Effector CD4-positive, alpha-beta T cell (primary cell): ENCODE results near the gene KLHL12.

Source experiments
- DNase-seq: peaks from one replicate; pipeline ENCODE4 v3.0.0-alpha.2; 2020

Gene KLHL12

DNA sequence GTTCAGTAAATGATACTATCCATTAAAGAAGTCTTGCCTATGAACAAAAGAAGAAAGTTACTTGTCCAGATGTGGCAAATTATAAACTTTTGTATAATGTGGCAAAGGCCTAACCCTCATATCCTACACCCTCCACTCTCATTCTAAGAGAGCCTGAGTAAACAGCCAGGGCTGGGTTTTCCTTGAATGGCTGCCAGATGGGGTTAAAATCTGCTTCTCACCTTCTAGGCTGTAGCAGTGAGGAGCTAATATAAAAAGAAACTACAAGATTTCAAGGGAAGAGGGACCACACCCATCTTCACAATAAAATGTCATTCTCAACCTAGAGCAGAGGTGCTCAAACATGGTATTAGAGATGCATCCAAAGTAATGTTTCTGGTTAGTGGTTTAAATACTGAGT, 47.0 kb downstream of the KLHL12 start:
- DNase-seq: no peak

DNA sequence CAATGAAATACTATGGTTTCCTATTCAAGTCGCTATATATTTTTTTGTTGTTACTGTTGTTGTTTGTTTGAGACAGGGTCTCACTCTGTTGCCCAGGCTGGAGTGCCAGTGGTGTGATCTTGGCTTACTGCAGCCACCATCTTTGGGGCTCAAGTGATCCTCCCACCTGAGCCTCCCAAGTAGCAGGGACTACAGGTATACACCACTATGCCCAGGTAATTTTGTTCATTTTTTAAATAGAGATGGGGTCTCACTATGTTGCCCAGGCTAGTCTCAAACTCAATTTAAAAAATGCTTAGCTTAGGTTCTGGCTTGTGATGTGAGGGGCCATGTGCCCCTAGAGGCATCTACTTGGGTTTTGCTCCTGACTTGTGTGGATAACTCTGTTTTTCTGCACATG, 47.9 kb downstream of the KLHL12 start:
- DNase-seq: no peak

DNA sequence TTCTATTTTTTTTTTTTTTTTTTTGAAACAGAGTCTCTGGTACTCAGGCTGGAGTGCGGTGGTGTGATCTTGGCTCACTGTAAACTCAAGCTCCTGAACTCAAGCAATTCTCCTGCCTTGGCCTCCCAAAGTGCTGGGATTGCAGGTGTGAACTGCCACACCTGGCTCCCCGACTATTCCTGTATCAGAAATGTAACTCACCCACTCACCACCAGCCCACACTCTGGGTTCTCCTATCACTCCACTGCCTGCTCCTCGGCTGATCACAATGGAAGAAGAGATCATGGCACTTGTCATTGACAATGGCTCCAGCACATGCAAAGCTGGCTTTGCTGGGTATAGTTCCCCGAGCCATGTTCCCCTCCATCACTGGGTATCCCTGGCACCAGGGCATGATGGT, 54.0 kb downstream of the KLHL12 start:
- DNase-seq: no peak

DNA sequence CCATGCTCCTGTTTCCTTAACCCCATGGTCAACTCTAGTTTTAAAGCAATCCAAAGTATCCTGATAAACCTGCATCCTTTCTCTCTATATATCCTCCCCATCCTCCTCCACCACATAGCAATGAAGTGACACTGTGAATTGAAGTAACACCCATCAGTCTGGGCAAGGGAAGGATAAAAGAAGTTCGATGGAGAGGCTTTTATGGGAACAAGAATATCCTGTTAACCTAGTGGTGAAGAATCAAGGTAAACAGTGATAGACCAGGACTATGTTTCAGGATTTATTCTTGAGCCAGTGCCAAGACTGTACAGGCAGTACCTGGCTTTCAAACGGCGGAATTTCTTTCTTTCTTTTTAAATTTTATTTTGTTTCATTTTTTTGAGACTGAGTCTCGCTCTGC, 55.7 kb downstream of the KLHL12 start:
- DNase-seq: no peak

DNA sequence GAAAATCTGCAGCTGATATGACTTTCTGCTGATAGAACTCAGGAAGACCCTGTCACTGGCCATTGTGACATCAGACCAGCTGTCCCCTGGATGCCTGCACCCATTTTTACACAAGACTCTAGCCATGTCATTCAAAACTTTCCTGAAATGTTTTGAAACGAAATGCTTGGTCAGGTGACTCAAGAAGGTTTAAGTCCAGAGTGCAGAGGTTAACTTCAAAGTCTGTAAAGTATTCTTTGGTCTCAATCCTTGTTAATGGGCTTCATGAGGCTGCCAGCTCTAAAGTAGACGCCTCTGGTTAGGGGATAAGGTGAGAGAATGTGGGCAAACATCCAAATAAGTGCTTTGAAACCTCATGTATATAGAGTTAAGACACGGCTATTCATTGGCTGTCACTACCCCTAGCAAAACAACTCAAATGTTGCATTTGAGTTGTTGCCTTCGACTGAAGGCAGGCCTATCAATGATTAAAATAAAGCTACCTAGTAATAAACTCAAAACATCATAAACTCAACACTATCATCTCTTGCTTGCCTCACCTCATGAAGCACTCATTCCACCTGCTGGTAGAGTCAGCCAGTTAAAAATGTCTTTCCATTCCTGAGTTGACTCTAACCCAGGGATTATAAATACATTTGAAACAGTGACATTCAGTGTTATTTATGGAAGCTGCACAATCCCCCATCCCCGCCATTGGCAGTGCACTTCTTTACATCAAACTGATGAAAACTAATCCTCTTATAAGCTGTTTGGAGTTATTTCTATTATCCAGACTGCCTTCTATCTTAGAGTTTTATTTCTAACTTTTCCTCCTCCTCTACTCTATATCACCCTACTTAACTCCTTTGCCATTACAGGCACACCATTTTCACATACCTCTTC, 64.1 kb downstream of the KLHL12 start:
- no peak for DNase-seq

DNA sequence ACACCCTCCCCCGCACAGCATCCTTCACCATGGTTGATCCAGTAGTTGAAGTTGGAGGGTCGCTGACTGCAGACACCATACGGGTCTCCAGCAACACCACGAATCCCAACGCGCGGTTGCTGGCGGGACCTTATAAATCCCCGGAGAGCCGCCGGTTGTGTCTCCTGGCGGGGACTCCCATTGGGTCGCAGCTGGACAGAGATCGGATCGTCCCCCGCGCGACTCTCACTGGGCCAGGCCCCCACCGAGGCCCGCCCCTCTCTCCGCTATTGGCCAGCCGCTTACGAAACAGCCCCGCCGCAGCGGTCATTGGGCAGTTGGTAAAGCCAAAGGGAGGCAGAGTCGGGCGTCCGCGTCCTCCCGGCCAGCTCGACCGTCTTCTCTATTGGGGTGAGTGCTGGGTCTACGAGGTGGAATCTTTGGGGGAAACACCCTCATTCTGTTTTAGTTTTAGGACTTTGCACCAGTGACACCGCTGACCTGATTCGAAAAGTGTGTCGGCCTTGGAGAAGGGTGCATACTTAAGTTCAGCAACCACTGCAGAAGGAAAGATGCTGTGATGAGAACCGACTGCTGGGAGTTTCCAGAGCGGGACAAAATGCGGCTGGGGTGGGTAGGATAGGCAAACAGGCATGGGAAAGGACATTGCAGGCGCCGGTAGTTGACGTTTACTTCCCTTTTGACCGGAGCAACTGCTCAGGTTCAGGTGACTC, 65.5 kb downstream of the KLHL12 start:
- no peak for DNase-seq

DNA sequence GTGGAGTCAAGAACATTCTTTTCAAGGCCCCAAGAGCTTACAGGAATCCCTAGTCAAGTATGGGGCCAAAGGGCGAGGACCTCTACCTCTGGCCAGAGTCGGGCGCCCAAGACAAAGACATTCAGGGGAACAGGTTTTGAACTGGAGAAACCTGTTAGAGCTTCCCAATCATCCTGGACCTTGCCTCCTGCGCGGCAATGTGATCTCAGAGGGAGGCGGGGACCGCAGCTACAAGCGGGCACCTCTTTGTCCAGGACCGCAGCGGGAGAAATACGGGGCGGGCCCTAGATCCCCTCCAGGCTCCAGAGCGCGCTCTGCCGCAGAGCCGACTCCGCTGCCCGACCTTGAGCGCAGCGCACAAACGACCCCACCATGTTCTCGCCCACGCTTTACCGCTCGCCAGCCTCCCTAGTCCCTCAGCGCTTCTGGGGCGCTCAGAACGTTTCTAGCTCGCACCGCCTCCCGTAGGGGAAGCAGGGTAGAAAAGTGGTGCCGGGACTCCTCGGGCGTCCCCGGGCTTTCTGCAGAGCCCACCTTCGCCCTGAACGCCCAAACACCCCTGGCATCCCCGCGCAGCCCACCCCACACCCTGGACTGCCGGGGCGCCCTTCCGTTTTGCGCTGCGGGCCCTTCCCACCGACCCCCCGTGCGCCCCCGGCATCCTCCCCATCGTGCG, 66.2 kb downstream of the KLHL12 start:
- no peak for DNase-seq

DNA sequence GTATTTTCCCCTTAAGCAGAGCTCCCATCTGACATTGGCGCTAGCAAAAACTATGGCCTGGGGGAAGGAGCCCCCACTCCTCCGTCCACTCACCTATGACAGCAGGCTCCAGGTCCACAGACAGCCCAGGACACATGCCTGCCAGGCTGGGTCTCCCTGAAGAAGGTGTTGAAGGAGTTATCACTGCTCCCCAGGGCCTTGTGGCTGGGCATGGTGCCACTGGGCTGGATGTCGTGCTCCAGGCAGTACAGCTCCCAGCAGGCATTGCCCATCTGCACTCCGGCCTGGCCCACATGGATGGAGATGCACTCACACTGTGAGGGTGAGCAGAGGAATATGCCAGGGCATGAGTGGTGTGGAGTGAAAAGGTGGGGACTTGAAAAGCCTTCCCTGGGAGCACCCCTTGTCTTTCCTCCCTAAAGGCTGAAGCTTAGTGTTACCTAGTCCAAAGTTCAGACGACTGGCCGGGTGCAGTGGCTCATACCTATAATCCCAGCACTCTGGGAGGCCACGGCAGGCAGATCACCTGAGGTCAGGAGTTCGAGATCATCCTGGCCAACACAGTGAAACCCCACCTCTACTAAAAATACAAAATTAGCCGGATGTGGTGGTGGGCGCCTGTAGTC, 68.1 kb downstream of the KLHL12 start:
- DNase-seq: no peak

DNA sequence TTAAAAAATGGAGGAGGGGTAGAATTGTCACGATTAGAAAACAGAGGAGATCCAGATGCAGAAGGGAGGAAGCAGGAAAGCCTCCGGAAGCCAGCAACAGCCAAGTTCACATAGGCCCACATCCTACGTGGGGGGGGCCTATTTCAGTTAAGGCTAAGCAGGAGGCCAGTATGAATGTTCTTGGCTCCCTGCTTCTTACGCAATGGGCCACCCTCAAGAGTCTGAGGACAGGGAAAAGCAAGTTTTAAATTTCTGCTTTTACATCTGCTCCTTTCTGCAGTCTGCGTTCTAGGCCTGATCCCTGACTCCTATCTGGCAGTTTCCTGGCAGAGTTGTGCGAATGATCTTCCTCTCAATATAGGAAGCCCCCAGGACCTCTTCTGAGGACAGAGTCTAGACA, 68.7 kb downstream of the KLHL12 start:
- no peak for DNase-seq

DNA sequence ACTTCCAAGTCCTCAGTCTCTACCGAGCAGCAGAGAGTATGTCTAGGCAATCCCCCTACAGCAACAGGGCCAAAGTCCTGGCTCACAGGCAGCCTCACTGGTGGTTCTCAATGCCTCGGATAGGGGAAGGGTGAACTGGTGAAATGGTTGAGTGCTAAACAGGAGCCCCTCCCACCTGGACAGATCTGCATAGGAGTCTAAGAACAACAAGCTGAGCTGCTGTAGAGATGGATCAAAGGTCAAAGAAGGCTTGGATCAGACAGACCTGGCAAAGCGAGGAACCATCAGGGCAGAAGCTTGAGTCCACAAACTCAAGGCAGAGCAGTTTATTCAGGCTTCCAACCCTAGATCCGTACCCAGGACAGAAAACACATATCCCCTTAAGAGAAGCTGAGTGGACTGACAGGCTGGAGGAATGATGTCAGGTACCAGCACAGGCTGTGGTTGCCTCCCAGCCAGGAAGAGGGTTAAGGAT, 69.9 kb downstream of the KLHL12 start:
- DNase-seq: no peak

DNA sequence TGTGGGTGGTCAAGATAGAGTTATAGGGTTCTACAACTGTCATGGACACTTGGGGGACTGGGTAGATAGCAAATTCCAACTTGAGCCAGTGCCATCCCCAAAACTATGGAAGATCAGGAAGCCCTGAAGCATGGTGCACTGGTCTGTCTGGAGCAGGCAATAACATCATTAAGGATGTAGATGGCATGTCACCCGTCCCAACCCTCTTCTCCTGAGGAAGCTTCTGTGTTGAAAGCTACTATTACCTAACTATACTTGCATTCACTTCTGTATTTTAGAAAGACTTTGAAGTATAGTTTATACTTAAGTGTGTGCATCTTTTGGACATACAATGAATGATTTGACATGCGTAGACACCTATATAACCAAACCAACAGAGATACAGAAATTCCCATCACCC, 71.0 kb downstream of the KLHL12 start:
- DNase-seq: no peak

DNA sequence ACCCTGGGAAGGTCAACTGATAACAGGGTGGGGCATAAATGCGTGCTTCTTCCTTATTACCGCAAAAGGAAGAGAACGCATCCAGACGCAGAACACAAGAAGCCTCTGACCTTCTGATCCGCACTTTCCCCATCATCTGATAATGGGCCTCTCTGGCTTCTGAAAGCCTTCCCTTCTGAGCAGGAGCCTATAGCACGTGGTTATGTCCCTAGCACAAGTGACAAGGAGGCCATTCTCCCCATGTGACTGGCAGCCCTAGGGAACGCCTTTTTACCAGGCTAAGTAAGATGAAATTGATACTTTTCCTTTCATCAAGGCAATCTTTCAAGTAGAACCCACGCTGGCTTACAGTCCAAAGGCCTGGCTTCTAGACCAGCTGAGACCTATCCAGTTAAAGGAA, 72.2 kb downstream of the KLHL12 start:
- no peak for DNase-seq

DNA sequence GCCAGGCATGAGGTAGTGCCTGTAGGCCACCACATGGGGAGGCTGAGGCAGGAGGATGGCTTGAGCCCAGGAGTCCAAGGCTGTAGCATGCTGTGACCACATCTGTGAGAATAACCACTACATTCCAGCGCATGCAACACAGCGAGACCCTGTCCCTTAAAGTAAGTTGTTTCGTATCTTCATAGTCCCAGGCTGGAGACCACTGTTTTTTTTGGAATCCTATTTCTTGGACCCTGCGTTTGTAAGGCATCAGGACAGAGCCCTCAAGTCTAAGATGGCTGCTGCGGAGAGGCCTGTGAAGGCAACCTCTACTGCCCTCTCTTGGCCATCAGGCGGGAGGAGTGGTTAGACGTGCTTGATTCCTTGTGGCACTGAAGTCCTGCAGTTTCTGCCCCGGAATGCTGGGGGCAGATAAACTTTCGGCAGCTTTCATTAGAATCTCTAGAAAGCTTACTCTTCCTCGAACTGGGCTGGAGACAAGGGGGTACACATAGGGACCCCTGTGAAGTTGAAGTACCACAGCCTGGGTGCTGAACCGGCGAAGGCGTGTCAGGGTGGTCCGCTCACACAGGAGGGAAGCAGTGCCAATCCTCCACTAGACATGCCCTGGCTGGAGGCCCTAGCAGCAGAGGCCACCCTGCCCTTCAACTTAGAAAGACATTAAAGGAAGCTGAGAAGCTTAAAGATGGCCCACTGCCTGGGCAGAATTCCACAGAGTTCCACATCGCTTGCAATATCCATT, 74.7 kb downstream of the KLHL12 start:
- no peak for DNase-seq

DNA sequence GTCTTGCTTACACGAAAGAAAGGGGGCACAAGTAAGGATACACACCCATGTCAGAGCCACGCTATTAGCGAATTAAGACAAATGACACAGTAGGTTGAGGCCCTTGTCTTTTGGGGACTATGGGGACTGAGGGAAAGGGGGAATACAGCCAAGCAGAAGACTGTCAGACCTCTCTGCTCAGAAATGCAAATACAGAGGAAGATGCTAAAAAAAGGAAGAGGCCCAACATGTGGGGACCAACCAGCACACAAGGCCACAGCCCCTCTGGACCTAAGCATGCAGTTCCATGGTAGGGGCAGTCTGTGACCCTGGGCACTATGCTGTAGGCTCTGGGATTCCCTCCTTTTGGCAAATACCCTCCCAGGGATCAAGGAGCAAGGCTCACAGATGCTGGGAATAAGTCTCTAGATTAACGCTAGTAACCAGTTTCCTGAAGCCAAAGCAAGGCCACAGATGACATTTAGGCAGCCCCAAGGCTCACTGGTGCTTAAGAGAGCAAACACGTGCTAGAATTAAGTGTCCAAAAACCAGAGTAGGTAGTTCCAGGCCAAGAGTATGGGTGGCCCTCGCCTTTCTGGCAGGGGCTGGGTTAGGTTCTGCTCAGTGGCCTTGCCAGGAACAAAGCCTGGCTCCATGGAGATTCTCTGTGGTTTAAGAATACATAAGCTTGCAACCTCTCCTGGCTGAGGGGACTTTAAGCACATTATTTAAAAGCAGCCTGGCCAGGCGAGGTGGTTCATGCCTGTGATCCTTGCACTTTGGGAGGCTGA, 76.3 kb downstream of the KLHL12 start:
- no peak for DNase-seq

DNA sequence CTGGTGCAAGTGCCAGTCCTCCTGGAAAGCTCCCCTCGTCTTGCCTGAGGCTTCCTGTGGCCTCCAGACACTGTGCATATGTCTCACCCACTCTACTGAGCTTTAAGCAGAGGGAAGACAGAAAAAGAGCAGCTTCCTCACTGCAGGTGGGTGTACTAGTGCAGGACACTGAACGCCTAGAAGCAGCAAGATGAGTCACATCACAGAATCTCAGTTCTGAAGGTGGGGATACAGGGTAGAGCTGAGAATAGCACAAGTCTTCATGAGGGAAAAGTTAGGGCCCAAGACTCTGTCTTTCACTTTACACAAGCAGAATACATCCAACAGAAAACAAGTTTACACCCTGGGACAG, 78.9 kb downstream of the KLHL12 start:
- no peak for DNase-seq

DNA sequence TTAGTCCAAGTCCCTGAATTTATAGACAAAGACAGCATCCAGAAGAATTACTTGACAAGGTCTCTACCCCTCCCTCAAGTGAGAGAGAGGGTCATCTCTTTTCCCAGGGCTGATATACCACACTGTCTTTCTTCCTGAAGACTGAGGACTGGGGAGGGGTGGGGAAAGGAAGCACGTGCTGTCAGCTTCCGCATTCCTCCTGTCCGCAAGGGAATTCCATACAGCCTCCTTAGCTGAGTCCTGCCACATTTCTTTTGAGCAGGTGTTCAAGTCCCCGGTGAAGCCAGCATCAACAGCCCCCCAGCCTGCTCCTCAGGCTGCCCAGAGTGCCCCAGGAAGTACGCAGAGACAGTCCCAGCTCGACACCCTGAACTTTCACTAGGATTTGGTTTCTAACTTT, 82.1 kb downstream of the KLHL12 start:
- DNase-seq: no peak

DNA sequence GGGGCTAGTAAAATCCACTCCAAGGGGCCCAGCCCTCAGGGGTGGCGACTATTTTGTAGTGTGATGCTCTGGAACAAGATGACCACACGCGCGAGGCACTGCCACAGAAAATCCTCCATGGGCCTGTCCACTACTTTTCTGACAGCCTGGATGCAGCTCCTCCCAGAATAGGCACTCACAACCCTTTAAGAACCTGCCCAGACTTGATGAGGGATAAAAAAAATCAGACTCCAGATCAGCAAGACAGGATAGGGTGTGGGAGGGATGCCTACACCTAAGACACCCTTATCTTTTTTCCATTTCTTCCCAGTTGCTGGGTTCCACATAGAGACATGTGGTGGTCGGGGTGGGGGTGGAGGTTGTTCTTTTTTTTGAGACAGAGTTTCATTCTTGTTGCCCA, 82.8 kb downstream of the KLHL12 start:
- DNase-seq: no peak

DNA sequence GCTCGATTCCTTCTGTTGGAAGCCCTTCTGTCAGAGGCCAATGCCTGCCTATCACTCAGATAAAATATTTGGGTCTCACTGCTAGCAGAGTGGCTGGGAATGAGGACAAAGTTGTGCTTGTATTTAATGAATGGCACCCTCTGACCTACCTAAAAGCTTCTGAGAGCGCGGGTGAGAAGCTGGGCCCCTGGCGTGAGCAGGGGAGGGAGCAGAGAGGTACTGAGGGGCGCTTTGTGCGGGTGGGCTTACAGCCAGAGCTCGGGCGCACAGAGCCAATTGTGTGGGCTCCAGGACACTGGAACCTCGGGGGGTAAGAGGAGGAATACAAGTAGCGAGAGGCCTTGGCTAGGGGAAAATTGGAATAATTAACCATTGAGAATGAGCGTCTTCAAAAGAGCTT, 84.0 kb downstream of the KLHL12 start:
- DNase-seq: no peak
